GM19193 (cell line): ENCODE data around the gene BHLHE23.

Experiments
- POLR2A ChIP-seq: IDR thresholded peaks from 4 replicates; pipeline ENCODE4 v1.6.1; 2011; ENCODE audit not compliant: insufficient read depth, insufficient read length; ENCODE audit errors: extremely low read depth

Gene BHLHE23

DNA sequence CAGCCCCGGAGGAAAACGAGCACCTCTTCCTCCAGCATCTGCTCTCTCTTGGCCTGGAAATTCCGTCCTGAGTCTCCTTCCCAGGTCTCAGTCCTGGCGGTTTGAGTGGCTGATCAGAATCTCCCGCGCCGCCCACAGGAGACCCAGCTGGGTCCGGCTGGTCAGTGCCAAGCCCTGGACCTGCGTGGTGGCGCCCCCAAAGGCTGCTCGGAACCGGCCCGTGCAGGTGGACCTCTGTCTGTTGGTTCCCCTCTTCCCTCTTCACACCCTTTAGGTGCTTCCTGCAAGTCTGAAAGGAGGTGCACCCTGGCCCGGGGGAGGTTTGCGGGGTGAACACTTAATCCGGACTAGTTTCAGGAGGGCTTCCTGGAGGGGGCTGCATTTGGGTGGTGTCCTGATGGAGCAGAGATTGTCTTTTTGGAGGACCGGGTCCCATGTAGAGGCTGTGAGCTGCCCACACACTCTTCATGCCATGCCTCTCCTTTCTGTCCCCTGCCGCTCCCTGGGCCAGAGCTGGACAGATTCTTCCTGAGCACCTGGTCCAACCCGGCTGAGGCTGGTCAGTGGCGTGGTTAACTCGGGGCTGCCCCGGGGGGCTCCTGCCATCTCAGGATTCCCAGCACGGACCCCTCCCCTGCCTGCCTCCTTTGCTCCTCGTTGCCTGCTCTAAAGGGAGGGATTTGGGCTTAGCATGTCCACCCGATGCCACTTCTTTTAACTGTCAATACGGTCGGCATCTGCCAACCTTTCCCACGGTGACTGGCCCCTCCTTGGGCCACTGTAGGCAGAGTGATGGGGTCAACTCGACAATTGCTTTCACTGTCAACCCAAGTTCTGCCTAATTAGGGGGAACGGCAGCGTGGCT is 16.5 kb upstream of the BHLHE23 start:
- no peak for TF ChIP-seq POLR2A

DNA sequence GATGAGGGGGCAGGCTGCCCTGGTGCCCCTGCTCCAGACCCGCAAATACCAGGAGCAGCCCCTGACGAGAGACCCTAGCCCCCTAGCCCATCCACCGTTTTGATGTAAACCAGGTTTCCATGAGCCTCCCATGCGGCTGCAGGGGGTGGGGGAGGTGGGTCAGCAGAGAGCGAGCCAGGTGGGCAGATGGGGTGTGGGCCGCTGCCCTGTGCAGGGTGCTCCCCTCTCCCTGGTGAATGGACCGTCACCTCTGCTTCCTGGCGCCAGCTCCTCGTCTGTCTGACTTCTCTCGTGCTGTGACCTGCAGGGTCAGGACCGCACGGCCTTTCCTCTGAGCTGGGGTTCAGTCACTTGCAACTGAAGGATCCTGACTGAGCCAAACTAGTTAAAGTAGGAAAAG is 15.7 kb upstream of the BHLHE23 start:
- TF ChIP-seq POLR2A: no peak

DNA sequence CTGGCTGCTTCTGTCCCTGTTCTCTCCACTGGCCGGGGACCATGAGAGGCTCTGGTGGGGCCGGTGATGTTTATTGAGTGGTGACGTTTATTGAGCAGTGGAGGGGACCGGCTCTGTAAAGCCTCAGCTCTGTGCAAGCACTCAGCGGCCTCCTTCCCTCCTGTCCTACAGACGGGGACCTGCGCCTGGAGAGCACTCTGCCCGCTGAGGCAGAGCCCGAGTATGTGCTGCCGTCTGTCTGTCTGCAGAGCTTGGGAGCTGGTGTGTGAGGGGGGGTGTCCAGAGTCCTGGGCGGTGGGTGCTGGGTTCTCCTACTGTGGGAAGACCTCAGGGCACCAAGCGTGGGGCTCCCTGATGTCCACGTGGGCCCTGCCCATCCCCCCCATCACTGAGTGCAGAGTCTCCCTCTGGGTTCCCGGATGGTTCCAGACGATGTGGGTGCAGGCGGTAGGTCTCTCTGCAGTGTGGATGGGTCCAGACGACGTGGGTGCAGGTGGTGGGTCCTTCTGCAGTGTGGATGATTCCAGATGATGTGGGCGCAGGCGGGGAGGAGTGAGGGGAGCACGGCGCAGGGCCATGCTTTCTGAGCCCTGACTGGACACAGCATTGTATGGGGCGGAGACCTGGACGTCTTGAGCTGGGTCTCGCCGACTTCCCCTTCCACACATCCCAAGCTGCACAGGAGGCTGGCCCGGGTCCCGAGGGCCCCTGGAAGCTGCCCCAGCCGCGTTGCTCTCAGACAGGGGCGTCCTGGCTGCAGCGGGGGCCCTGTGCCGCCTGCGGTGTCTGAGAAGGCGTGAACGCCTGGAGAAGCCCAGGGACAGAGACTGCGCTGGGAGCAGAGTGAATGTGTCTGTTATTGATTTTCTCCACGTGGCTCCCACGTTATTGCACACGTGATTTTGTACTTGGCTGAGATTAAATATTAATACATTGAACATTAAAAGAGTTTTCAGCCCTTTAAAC is 14.9 kb upstream of the BHLHE23 start:
- no peak for TF ChIP-seq POLR2A

DNA sequence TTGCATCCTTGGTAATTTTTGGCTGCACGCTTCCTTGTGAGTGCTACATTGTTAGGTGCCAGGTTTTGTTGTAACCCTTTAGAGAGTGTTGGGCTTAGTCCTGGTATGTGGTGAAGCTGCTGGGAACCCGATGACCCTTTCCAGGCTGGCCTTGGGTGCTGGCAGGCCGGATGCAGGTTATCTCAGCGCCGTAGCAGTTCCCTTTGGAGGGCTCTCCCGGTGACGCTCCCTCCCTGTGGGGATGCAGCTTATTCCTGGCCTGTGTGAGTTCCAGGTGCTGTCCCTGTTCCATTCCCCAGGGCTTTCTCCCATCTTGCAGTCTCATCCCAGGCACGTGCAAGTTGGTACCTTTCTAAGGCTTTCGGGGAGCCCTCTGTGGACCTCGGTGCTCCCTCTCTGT is 13.9 kb upstream of the BHLHE23 start:
- TF ChIP-seq POLR2A: no peak

DNA sequence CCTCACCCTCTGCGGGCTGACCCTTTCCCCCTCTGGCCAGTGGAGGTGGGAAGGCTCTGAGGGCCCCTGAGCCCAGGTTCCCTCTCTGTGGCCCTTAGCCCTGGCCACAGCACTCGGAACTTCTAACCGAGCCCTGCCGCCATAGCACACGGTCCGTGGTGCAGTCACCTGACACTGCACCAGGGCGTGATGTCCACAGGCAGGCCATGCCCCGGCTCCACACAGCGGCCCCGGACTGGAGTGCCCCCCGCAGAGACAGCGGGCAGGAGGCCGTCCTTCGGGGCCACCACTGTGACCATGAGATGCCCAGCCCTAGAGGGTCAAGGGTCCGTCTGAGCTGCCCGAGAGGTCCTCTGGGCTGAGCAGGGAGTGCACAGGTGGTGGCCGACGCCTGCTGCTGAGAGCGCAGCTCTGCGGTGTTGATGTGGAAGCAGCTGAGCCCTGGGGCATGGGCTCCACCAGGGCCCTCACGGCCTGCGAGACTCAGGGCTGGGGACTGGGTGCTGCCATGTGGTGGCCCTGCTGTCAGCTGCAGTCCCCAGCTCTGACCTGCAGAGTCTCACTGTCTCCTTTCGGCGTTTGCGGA is 11.2 kb upstream of the BHLHE23 start:
- TF ChIP-seq POLR2A: no peak

DNA sequence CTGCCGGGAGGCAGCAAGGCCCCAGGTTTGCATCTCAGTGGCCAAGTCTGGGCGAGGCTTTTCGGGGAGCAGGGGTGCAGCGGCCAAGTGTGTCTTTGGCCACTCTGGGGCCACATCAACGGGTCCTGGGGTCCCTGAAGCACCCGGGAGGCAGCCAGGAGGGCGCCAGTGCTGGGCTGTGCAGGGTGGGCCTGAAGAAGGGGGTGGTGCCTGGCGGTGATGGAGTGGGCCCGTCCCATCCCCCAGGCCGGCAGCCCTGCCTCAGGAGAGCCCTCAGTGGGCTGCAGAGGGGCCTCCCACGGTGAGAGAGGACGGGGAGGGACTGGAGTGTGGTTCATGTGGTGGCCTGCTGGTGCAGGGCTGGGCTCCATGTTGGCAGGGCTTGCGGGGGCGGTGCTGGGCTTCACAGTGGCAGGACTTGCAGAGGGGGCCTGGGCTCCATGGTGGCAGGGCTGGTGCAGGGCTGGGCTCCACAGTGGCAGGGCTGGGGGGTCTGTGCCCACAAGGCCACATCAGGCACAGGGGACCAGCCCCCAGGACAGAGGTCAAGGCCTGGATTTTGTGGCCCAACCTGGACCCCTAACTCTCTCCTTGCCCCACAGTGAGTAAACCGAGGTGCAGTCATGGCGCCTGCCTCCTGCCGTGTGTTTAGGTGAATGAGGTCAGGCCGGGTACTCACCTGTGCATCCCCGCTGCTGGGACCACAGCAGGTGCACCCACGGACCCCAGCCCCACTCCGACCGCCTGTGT is 10.5 kb upstream of the BHLHE23 start:
- no peak for TF ChIP-seq POLR2A

DNA sequence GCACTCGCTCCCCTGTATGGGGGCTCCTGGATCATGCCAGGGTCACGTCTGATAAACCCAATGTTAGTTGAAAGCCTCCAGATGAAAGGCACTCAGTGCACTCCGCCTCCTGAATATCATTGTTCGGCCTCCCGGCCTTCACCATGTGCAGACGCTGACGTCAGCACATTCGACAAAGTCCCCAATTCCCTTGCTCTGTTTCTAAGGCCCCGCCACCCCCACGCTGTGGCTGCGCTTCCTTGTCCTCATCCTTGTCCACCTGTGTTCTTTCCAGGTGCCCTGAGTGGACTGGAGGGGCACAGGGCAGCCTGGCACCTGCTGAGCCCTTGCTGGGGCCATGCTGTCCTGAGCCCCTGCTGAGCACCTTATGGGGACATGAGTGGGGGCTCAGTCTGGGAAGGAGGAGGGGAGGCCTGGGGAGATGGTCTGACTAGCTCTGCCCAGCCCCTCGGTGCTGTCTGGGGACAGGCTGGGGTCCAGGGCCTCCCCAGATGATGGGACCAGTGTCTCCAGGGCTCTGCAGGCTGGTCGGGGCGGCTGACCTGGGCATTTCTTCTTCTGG is 9.8 kb upstream of the BHLHE23 start:
- TF ChIP-seq POLR2A: no peak

DNA sequence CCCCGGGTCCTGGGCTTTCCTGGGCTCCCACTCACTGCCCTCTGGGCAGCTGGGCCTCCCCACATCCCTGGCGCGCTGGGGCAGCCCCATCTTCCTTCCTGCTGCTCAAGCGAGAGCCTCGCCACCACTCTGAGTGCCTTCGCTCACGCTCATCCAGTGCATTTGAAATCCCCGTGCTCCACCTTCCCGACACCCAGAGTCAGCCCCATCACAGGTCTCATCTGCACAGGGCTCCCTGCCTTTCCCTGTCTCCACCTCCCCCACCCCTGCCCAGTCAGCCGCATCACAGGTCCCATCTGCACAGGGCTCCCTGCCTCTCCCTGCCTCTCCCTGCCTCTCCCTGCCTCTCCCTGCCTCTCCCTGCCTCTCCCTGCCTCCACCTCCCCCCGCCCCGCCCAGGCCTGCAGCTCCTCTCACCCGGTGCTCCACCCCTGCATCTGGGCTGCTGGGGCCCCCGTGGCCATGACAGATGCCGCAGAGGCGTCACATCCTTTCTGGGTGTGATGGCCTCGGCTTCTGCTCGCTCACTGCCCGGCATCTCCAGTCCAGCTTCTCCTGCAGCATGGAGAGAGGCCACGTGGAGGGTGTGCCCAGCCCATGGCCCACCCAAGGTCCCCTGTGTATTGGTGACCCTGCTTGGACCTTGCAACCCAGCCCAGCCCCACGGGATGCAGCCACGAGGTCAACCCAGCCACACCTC is 9.0 kb upstream of the BHLHE23 start:
- no peak for TF ChIP-seq POLR2A

DNA sequence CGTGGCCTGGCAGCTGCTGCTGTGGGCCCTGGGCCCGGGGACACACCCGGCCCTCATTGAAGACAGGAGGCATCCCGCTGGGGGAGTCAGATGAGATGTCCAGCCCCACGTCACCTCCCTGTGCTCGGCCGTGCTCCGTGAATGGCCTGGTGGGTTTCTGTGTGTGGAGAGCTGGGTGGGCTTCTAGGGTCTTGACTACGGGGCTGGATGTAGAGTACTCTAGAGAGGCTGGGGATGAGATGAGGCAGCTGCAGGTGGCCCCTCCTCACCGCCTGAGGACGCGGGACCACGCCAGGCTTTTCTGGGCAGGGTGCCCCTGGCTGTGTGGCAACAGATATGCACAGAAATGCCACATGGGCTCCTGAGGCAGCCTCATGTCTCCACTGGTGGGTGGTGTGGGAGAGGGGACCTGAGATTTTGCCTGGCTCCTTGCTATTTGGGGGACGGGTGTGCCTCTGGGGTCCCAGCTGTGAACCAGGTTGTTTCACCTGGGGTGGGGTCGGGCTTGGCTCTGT is 8.4 kb upstream of the BHLHE23 start:
- TF ChIP-seq POLR2A: no peak

DNA sequence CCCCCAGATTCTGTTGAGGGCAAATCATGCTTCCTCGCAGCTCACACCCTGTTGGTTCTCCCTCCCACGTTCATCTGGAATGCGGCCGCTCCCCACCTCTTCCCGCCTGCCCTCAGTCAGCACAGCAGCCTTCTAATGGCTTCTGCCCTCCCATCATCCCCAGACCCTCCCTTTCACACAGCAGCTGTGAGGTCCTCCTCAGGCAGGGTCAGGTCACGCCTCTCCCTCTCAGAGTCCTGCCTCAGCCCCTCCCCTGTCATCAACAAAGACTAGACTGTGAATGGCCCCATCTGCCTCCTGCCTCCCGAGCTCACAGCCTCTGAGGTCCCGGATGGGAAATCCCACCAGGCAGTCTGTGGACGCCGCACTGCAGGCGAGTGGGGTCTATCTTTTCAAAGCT is 7.9 kb upstream of the BHLHE23 start:
- TF ChIP-seq POLR2A: no peak

DNA sequence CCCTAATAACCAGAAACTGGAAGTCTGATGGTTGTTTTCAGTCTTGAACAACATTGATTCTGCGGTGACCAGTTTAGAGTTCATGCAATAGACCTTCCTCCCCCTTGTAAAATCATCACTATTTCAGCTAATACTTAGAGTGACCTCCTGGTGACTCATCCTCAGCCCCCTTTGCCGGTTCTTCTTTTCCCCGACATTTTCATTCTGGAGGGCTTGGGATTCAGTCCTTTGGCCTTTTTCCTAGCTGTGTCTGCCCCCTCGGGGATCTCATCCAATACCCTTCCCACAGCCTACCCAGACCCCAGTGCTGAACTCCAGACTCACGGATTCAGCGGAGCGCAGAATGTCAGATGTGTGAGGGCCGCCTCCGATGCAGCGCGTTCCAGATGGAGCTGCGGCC is 7.5 kb upstream of the BHLHE23 start:
- TF ChIP-seq POLR2A: no peak

DNA sequence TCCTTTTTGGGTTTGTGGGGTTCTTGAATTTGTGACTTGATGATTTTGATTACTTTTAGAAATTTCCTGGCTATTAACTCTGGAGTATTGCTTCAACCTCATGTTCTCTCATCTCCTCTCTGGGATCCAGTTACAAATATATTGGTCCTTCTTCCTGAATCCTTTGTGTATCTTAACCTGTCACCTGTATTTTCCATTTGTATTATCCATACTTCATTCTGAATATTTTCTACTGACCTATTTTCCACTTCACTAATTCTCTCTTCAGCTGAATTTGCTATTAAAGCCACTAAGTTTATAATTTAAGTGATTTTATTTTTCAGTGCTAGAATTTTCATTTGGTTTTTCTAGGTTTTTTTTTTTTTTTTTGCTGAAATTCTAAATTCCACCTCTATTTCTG is 6.4 kb upstream of the BHLHE23 start:
- TF ChIP-seq POLR2A: no peak

DNA sequence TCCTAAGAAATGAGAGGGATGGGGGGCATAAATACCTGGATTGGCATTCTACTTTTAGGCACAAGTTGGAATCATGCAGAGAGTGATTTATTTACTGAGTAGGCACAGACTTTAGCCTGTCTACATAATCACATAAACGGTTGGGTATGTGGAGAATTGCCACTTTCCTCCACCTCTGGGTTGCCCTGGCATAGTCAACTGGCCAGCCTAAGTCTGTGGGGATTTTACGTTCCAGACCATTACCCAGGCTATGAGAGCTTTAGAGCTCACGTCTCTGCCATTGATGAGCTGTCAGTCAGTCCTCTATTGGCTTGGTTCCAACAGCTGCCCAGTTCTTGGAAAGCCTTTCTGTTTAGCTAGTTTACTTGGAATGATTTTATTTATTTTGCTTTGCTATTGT is 5.0 kb upstream of the BHLHE23 start:
- TF ChIP-seq POLR2A: no peak

DNA sequence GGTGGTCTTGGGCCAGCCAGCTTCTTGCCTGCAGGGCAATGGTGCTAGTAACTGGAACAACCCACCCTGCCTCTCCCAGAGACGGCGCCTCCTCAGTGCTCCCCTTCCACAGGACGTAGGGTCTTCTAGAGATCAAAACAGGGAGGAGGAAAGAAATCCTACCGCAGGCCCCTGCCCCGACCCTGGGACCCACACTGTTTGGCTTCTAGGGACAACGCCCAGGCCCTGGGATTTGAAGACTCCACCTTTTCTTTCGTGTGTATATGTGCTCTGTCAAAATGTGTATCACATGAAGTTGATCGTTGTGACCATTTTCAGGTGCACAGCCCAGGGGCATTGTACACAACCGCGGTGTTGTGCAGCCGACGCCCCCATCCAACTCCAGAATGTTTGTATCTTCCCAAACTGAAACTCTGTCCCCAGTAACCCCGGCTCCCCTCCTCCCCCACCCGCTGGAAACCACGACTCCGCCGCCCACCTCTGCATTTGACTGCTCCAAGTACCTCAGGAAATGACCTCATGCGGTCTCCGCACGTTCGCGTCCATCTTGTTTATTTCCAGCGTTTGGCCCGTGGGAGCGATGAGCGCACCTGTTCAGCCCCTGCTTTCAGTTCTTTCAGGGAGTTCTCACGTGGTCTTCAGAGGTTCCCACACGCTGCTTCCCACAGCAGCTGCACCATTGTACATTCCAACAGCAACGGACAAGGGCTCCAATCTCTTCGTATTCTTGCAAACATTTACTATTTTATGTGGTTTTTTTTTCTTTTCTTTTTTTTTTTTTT is 3.4 kb upstream of the BHLHE23 start:
- peak; percentile 35 for TF ChIP-seq POLR2A
